ENCODE data around the gene DLD. TPM values are rescaled to one million over a fixed set of nuclear protein-coding genes. Genes with fewer than 3 reads are reported as not detected.
A peak's percentile ranks its signal among the peaks of the same experiment; 100 is the strongest.

The DLD gene
- total and polyA plus RNA-seq, 12 donors = 21.6 to 616 (median 149) TPM

GRCh38 chr7:107948645-107949442 is 57.9 kb downstream of the DLD start:
- Histone ChIP-seq H3K4me1 (replicated peaks in 1 of 2) (peaks cover 29 to 52% of the 10 kb centered on the region in 2 donors), H3K27ac (peak overlapping the region; percentile 60 to 87 (median 81)), H3K36me3 (replicated peaks in 1 of 2) (no peaks in the 10 kb centered on the region), H3K4me3 (no peak overlapping the region), H3K9me3 (replicated peaks in 1 of 3) (no peaks in the 10 kb centered on the region), H3K27me3 (no peaks in the 10 kb centered on the region)
- WGBS, 4 donors = 33 to 40% (median 38%) methylated on average over 7 of the region's 7 CpGs
- TF ChIP-seq POLR2A (IDR thresholded peaks at IDR 0.05) = no peak
- TF ChIP-seq CTCF (IDR thresholded peaks at IDR 0.05) = no peak
- DNase-seq = peak; percentile 34 to 83 (median 66)
- intact Hi-C loops (cut with DNase I) = no loop called here

- H3K36me3 ChIP-seq (replicated peaks in 1 of 2) = peaks cover 0 to under 1% of the 10 kb centered on the region in 2 donors
- H3K4me3 ChIP-seq = no peak overlapping the region
- no peak for TF ChIP-seq CTCF (IDR thresholded peaks at IDR 0.05)
- TF ChIP-seq POLR2A (IDR thresholded peaks at IDR 0.05) = no peak
- peak overlapping the region; percentile 60 to 87 (median 81) for H3K27ac ChIP-seq
- 33 to 57% (median 47%) methylated on average over 1 of the region's 1 CpG for WGBS, 4 donors
- no peak for DNase-seq
- intact Hi-C loops (cut with DNase I) = no loop called here
- H3K4me1 ChIP-seq (replicated peaks in 1 of 2) = peaks cover 29 to 52% of the 10 kb centered on the region in 2 donors
- H3K27me3 ChIP-seq = no peaks in the 10 kb centered on the region
- no peaks in the 10 kb centered on the region for H3K9me3 ChIP-seq (replicated peaks in 1 of 3)
These were observed 58.5 kb downstream of the DLD start for GRCh38 chr7:107949443-107949935.

GRCh38 chr7:107951172-107951787 is 60.3 kb downstream of the DLD start:
- Histone ChIP-seq H3K9me3 (replicated peaks in 1 of 3) (no peaks in the 10 kb centered on the region), H3K36me3 (replicated peaks in 1 of 2) (peaks cover 0 to 7% of the 10 kb centered on the region in 2 donors), H3K4me1 (replicated peaks in 1 of 2) (peaks cover 29 to 52% of the 10 kb centered on the region in 2 donors), H3K27ac (peak overlapping the region in 3 of 5 donors; percentile 15 to 81 (median 61)), H3K4me3 (no peak overlapping the region), H3K27me3 (no peaks in the 10 kb centered on the region)
- no peak for TF ChIP-seq CTCF (IDR thresholded peaks at IDR 0.05)
- WGBS, 4 donors = 54 to 64% (median 56%) methylated on average over 14 of the region's 14 CpGs
- peak in 6 of 7 donors; percentile 48 to 71 (median 61) for DNase-seq
- intact Hi-C loops (cut with DNase I) = no loop called here

- Histone ChIP-seq H3K4me1 (replicated peaks in 1 of 2) (peaks cover 29 to 52% of the 10 kb centered on the region in 2 donors), H3K4me3 (no peak overlapping the region), H3K27ac (peak overlapping the region in 2 of 5 donors; percentile 20 to 49), H3K36me3 (replicated peaks in 1 of 2) (peaks cover 0 to 7% of the 10 kb centered on the region in 2 donors), H3K27me3 (no peaks in the 10 kb centered on the region), H3K9me3 (replicated peaks in 1 of 3) (no peaks in the 10 kb centered on the region)
- 72 to 77% (median 75%) methylated on average over 8 to 9 of the region's 9 CpGs for WGBS, 4 donors
- peak in 5 of 7 donors; percentile 39 to 67 (median 41) for DNase-seq
- intact Hi-C loops (cut with DNase I) = no loop called here
- TF ChIP-seq POLR2A (IDR thresholded peaks at IDR 0.05) (no peak), CTCF (IDR thresholded peaks at IDR 0.05) (no peak)
These were observed 60.9 kb downstream of the DLD start for GRCh38 chr7:107951896-107952295.
